HepG2 (cell line): ENCODE data around the gene S100A16. TPM values are rescaled to one million over a fixed set of nuclear protein-coding genes. Genes with fewer than 3 reads are reported as not detected.

Experiments
- CSRNP1 ChIP-seq: sonication (generic); formaldehyde crosslinking; IDR thresholded peaks from 2 replicates; pipeline ENCODE4 v1.8.1; 2023; ENCODE audit warnings: mild to moderate bottlenecking, missing genetic modification reagents
- GMEB1 ChIP-seq: sonication (generic); formaldehyde crosslinking; IDR thresholded peaks from 2 replicates; pipeline ENCODE4 v1.5.1; 2020; ENCODE audit warnings: missing genetic modification reagents, mild to moderate bottlenecking, borderline replicate concordance
- HNRNPK ChIP-seq: fragments of 200-400 bp; formaldehyde crosslinking; IDR thresholded peaks from 2 replicates; pipeline ENCODE4 v1.6.1; 2018; ENCODE audit warnings: low read length, low read depth, moderate library complexity, mild to moderate bottlenecking; ENCODE audit not compliant: poor library complexity, severe bottlenecking
- IKZF5 ChIP-seq: IDR thresholded peaks from 2 replicates; pipeline ENCODE4 v1.6.1; 2018; ENCODE audit warnings: missing genetic modification reagents, mild to moderate bottlenecking, missing compliant biosample characterization
- ISL2 ChIP-seq: sonication (generic); formaldehyde crosslinking; IDR thresholded peaks from 2 replicates; pipeline ENCODE4 v1.5.0; 2020; ENCODE audit warnings: missing genetic modification reagents
- JUNB ChIP-seq: sonication (generic); formaldehyde crosslinking; IDR thresholded peaks from 2 replicates; pipeline ENCODE4 v1.8.0; 2022; ENCODE audit warnings: missing genetic modification reagents, mild to moderate bottlenecking, borderline replicate concordance
- MEIS2 ChIP-seq: sonication (generic); formaldehyde crosslinking; IDR thresholded peaks from 2 replicates; pipeline ENCODE4 v1.9.0; 2021; ENCODE audit warnings: mild to moderate bottlenecking, missing genetic modification reagents
- RARG ChIP-seq: sonication (generic); formaldehyde crosslinking; IDR thresholded peaks from 2 replicates; pipeline ENCODE4 v1.4.0; 2020; ENCODE audit warnings: low read depth, mild to moderate bottlenecking, missing genetic modification reagents
- RXRA ChIP-seq: sonication (generic); formaldehyde crosslinking; IDR thresholded peaks from 2 replicates; pipeline ENCODE4 v1.5.1; 2020; ENCODE audit warnings: missing genetic modification reagents
- SATB2 ChIP-seq: sonication (generic); formaldehyde crosslinking; IDR thresholded peaks from 2 replicates; pipeline ENCODE4 v1.5.0; 2020; ENCODE audit warnings: missing genetic modification reagents
- SMYD3 ChIP-seq: sonication (generic); formaldehyde crosslinking; IDR thresholded peaks from 2 replicates; pipeline ENCODE4 v1.8.1; 2023; ENCODE audit warnings: mild to moderate bottlenecking, missing genetic modification reagents
- ZBTB49 ChIP-seq: sonication (generic); formaldehyde crosslinking; IDR thresholded peaks from 2 replicates; pipeline ENCODE4 v1.4.0; 2020; ENCODE audit warnings: missing genetic modification reagents, borderline replicate concordance
- ZNF225 ChIP-seq: sonication (generic); formaldehyde crosslinking; IDR thresholded peaks from 2 replicates; pipeline ENCODE4 v1.4.0; 2020; ENCODE audit warnings: mild to moderate bottlenecking, missing genetic modification reagents
- ZNF282 ChIP-seq: fragments of 450-650 bp; IDR thresholded peaks from 2 replicates; pipeline ENCODE4 v1.6.1; 2018; ENCODE audit not compliant: partially characterized antibody
- ZNF362 ChIP-seq: sonication (generic); formaldehyde crosslinking; IDR thresholded peaks from 2 replicates; pipeline ENCODE4 v1.4.0; 2020; ENCODE audit warnings: missing genetic modification reagents, mild to moderate bottlenecking, borderline replicate concordance
- ZNF513 ChIP-seq: sonication (generic); formaldehyde crosslinking; conservative IDR thresholded peaks from 2 replicates; pipeline ENCODE4 v1.5.0; 2020; ENCODE audit warnings: missing genetic modification reagents
- ZNF550 ChIP-seq: sonication (generic); formaldehyde crosslinking; IDR thresholded peaks from 2 replicates; pipeline ENCODE4 v1.4.0; 2020; ENCODE audit warnings: mild to moderate bottlenecking, missing genetic modification reagents, borderline replicate concordance
- ZNF75D ChIP-seq: sonication (generic); formaldehyde crosslinking; IDR thresholded peaks from 2 replicates; pipeline ENCODE4 v1.8.1; 2023; ENCODE audit warnings: missing genetic modification reagents, mild to moderate bottlenecking, borderline replicate concordance
- ZSCAN9 ChIP-seq: IDR thresholded peaks from 2 replicates; pipeline ENCODE4 v1.6.1; 2016; ENCODE audit warnings: borderline replicate concordance
- polyA plus RNA-seq, 8 experiments: library from polyadenylated mRNA; depleted of rRNA in 3 of 8; stranded (reverse) in 7 of 8; unstranded in 1 of 8; fragments of >200 nt; fragmentation: Illumina TruSeq in 4 of 8; extraction: Trizol in 4 of 8; gene quantifications; 2 replicates each; pipeline versions ENCODE4 v1.2.1 to v1.2.3, GENCODE V29; 2011 to 2016; ENCODE audit warnings: low read depth in 4 of 8, missing spikeins in 1 of 8, mixed read lengths in 1 of 8; ENCODE audit not compliant: insufficient read depth in 1 of 8
- total RNA-seq, 5 experiments: library from RNA; depleted of rRNA; stranded (reverse); fragments of >200 nt; fragmentation: Illumina TruSeq; extraction: Trizol; gene quantifications; 2 replicates each; pipeline ENCODE4 v1.2.3, GENCODE V29; 2016; ENCODE audit warnings: low read depth in 1 of 5

The S100A16 gene
- total and polyA plus RNA-seq, 2 of the 13 experiments (the other 11 are each of a cell fraction or from before 2014, with no cell fraction given) = 46.0 to 195 TPM

- TF ChIP-seq GMEB1 (CRISPR knock-in tag) (no peak; the same call in 1 of the 2 replicates), RXRA (peak; percentile 80), SATB2 (CRISPR knock-in tag) (no peak), ZBTB49 (CRISPR knock-in tag) (no peak), ZNF362 (CRISPR knock-in tag) (no peak), ISL2 (no peak), HNRNPK (no peak), ZNF75D (no peak), SMYD3 (CRISPR knock-in tag) (no peak), MEIS2 (CRISPR knock-in tag) (peak; percentile 76), ZNF282 (no peak), JUNB (CRISPR knock-in tag) (no peak; the same call in 1 of the 2 replicates), ZNF225 (no peak), ZSCAN9 (CRISPR knock-in tag) (no peak), ZNF513 (CRISPR knock-in tag) (no peak), IKZF5 (CRISPR knock-in tag) (peak; percentile 44), ZNF550 (CRISPR knock-in tag) (no peak), RARG (no peak), CSRNP1 (CRISPR knock-in tag) (no peak)
These were observed 4.0 kb downstream of the S100A16 start (continued) for GRCh38 chr1:153608742-153609584.
